SK-N-SH (cell line): ENCODE measurements around the gene CDH4. TPM values are rescaled to one million over a fixed set of nuclear protein-coding genes. Genes with fewer than 3 reads are reported as not detected.

ENCODE experiments used
- CTCF ChIA-PET: fragments of 300-600, 350-600 bp; formaldehyde crosslinking; extraction: SDS; loops from one replicate; lab custom pipeline; 2021; lab: Yijun Ruan, JAX
- POLR2A ChIA-PET: fragments of 350-600 bp; sonication (Branson Sonifier 250); formaldehyde crosslinking; extraction: SDS; loops from one replicate; lab custom pipeline; 2020; ENCODE audit warnings: antibody characterized with exemption, inconsistent platforms; lab: Yijun Ruan, JAX
- DNase-seq: peaks from one replicate; pipeline ENCODE4 v3.0.0; 2012
- H2AFZ ChIP-seq: fragments of 200-600 bp; sonication (generic); 2 replicates; pipeline ENCODE4 v1.8.1; 2016; ENCODE audit warnings: antibody characterized with exemption, mild to moderate bottlenecking, low read depth
- H3F3A ChIP-seq: fragments of 200-600 bp; sonication (generic); replicated peaks from 2 replicates; pipeline ENCODE3; 2016; ENCODE audit warnings: antibody characterized with exemption, mild to moderate bottlenecking; ENCODE audit not compliant: insufficient read depth
- H3K27ac ChIP-seq, 2 experiments: fragments of 200-500 bp in 1 of 2; fragments of 200-600 bp in 1 of 2; sonication (Bioruptor generic) in 1 of 2; sonication (generic), shearing (Covaris generic) in 1 of 2; 2 replicates each; pipeline versions ENCODE4 v1.5.1 to v1.6.1; 2014 to 2016; ENCODE audit warnings: low read depth in 2 of 2, inconsistent platforms in 1 of 2, low read length in 1 of 2, mild to moderate bottlenecking in 1 of 2, mixed read lengths in 1 of 2
- H3K27me3 ChIP-seq: fragments of 200-600 bp; sonication (generic), shearing (Covaris generic); 2 replicates; pipeline ENCODE4 v1.6.1; 2016; ENCODE audit warnings: mixed run types; ENCODE audit not compliant: insufficient read depth
- H3K36me3 ChIP-seq, 2 experiments: fragments of 200-500 bp in 1 of 2; fragments of 200-600 bp in 1 of 2; sonication (Bioruptor generic) in 1 of 2; sonication (generic) in 1 of 2; replicated peaks in 1 of 2; 2 replicates each; pipeline versions ENCODE3 to v1.5.1; 2014 to 2016; ENCODE audit warnings: low read length in 1 of 2, mild to moderate bottlenecking in 1 of 2; ENCODE audit not compliant: insufficient read depth in 2 of 2, control insufficient read depth in 1 of 2
- H3K4me1 ChIP-seq, 2 experiments: fragments of 200-500 bp in 1 of 2; fragments of 200-600 bp in 1 of 2; sonication (Bioruptor generic) in 1 of 2; sonication (generic), shearing (Covaris generic) in 1 of 2; 2 replicates each; pipeline versions ENCODE4 v1.5.1 to v1.6.1; 2014 to 2016; ENCODE audit warnings: low read depth in 1 of 2, low read length in 1 of 2, mixed run types in 1 of 2; ENCODE audit not compliant: insufficient read depth in 2 of 2, control insufficient read depth in 1 of 2
- H3K4me2 ChIP-seq: fragments of 200-600 bp; sonication (generic), shearing (Covaris generic); 2 replicates; pipeline ENCODE4 v1.6.1; 2017; ENCODE audit warnings: mixed run types
- H3K4me3 ChIP-seq, 2 experiments: fragments of 200-500 bp in 1 of 2; fragments of 200-600 bp in 1 of 2; sonication (Bioruptor generic) in 1 of 2; sonication (generic), shearing (Covaris generic) in 1 of 2; 2 replicates each; pipeline versions ENCODE4 v1.5.1 to v1.8.1; 2014 to 2016; ENCODE audit warnings: low read depth in 2 of 2, inconsistent platforms in 1 of 2, low read length in 1 of 2, mild to moderate bottlenecking in 1 of 2, mixed read lengths in 1 of 2, moderate library complexity in 1 of 2
- H3K79me2 ChIP-seq: fragments of 200-600 bp; sonication (generic); 2 replicates; pipeline ENCODE4 v1.8.1; 2017; ENCODE audit warnings: mild to moderate bottlenecking; ENCODE audit not compliant: insufficient read depth
- H3K9ac ChIP-seq: fragments of 200-600 bp; sonication (generic); 2 replicates; pipeline ENCODE4 v1.6.1; 2017; ENCODE audit warnings: mixed run types
- H3K9me2 ChIP-seq: fragments of 200-600 bp; sonication (generic); 2 replicates; pipeline ENCODE4 v1.6.1; 2017; ENCODE audit warnings: mixed run types
- H3K9me3 ChIP-seq: fragments of 200-600 bp; sonication (generic); 2 replicates; pipeline ENCODE4 v1.6.1; 2017; ENCODE audit warnings: mixed run types, mild to moderate bottlenecking, moderate library complexity
- H4K20me1 ChIP-seq: fragments of 200-600 bp; sonication (generic); 2 replicates; pipeline ENCODE4 v1.6.1; 2017; ENCODE audit warnings: mild to moderate bottlenecking, mixed run types; ENCODE audit not compliant: insufficient read depth
- CHD2 ChIP-seq: fragments of 150-350 bp; IDR thresholded peaks from 2 replicates; pipeline ENCODE4 v1.6.1; 2018; ENCODE audit warnings: low read length; ENCODE audit not compliant: partially characterized antibody
- ELF1 ChIP-seq: IDR thresholded peaks from 2 replicates; pipeline ENCODE4 v1.4.0; 2012
- FOSL2 ChIP-seq: IDR thresholded peaks from 2 replicates; pipeline ENCODE4 v1.4.0; 2012; ENCODE audit warnings: low read depth, mild to moderate bottlenecking, moderate library complexity, borderline replicate concordance
- GABPA ChIP-seq: IDR thresholded peaks from 2 replicates; pipeline ENCODE4 v1.4.0; 2012; ENCODE audit warnings: low read depth, mild to moderate bottlenecking
- GATA2 ChIP-seq: sonication (generic); formaldehyde crosslinking; IDR thresholded peaks from 2 replicates; pipeline ENCODE4 v1.5.0; 2020; ENCODE audit warnings: mild to moderate bottlenecking, missing genetic modification reagents
- JUND ChIP-seq: IDR thresholded peaks from 2 replicates; pipeline ENCODE4 v1.4.0; 2012
- MEF2A ChIP-seq: IDR thresholded peaks from 2 replicates; pipeline ENCODE4 v1.4.0; 2012; ENCODE audit warnings: low read depth, borderline replicate concordance
- NRF1 ChIP-seq: IDR thresholded peaks from 2 replicates; pipeline ENCODE4 v1.6.1; 2012; ENCODE audit warnings: low read depth, mild to moderate bottlenecking, low read length
- POLR2AphosphoS5 ChIP-seq: IDR thresholded peaks from 2 replicates; pipeline ENCODE4 v1.6.1; 2012; ENCODE audit warnings: low read depth, low read length
- RCOR1 ChIP-seq: fragments of 150-350 bp; IDR thresholded peaks from 2 replicates; pipeline ENCODE4 v1.6.1; 2017; ENCODE audit warnings: antibody characterized with exemption, low read length
- REST ChIP-seq: IDR thresholded peaks from 2 replicates; pipeline ENCODE4 v1.6.1; 2012; ENCODE audit warnings: mild to moderate bottlenecking, low read depth, low read length, moderate library complexity
- RXRA ChIP-seq: IDR thresholded peaks from 2 replicates; pipeline ENCODE4 v1.4.0; 2012; ENCODE audit warnings: low read depth, mild to moderate bottlenecking, borderline replicate concordance
- SMC3 ChIP-seq: IDR thresholded peaks from 2 replicates; pipeline ENCODE4 v1.6.1; 2012; ENCODE audit warnings: low read depth, low read length, improper control_type of control experiment
- USF1 ChIP-seq: IDR thresholded peaks from 2 replicates; pipeline ENCODE4 v1.4.0; 2012; ENCODE audit warnings: low read depth, borderline replicate concordance
- WGBS: methylation state at CpG from one replicate; pipeline ENCODE4 v1.1.6; 2017; ENCODE audit warnings: low lambda C conversion rate; 5-methylcytosine and 5-hydroxymethylcytosine counted together
- polyA plus RNA-seq, 3 experiments: library from polyadenylated mRNA; depleted of rRNA; stranded (reverse); fragments of >200 nt; gene quantifications; 2 replicates each; pipeline ENCODE4 v1.2.3, GENCODE V29; 2012
- TF ChIP-seq, protein P1 (sequence below): IDR thresholded peaks from 2 replicates; pipeline ENCODE4 v1.4.0; 2012; ENCODE audit warnings: low read depth
- TF ChIP-seq, protein P2 (sequence below): IDR thresholded peaks from 2 replicates; pipeline ENCODE4 v1.4.0; 2012; ENCODE audit warnings: low read depth, borderline replicate concordance

CDH4 gene
- polyA plus RNA-seq, 1 of the 3 experiments (the other 2 are of a cell fraction) = not detected

DNA sequence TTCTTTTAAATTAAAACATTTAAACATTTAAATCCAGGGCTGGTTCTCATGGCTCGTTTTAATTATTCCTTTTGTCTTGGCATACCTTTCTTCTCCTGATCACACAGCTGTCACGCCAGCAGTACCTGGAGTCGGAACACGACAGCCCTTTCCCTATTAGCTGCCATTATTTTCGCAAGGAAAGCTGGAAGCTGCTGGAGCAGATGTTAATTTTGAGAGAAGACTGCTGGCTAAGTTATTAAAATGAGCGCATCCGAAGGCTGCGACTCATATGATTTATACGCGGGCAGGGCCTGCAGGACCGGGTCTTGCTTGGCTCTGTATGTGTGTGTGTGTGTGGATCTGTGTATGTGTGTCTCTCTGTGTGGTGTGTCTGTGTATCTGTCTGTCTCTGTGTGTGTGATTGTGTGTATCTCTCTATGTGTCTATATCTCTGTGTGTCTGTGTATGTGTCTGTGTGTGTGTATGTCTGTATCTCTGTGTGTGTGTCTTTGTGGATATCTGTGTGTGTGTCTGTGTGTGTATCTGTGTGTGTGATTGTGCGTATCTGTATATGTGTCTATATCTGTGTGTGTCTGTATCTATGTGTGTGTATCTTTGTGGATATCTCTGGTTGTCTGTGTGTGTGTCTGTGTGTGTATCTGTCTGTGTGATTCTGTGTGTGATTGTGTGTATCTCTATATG lies 191.5 kb downstream of the CDH4 start:
- ChIA-PET CTCF (no interaction called here), POLR2A (no interaction called here)
- H3K4me3 ChIP-seq = no peak overlapping the region
- H2AFZ ChIP-seq = no peak overlapping the region
- H3K36me3 ChIP-seq = no peaks in the 10 kb centered on the region
- H3K9me3 ChIP-seq = no peaks in the 10 kb centered on the region
- WGBS = 80% methylated on average over 12 of the region's 12 CpGs
- no peaks in the 10 kb centered on the region for H3K9me2 ChIP-seq
- no peak for DNase-seq
- H4K20me1 ChIP-seq = no peaks in the 10 kb centered on the region
- H3K27ac ChIP-seq = no peak overlapping the region
- peaks cover 0 to 4% of the 10 kb centered on the region in 2 experiments; a peak in 1 of 4 replicates for H3K4me1 ChIP-seq
- no peak overlapping the region for H3K4me2 ChIP-seq
- TF ChIP-seq GATA2 (CRISPR knock-in tag) (no peak), GABPA (no peak), POLR2AphosphoS5 (no peak), CHD2 (no peak), JUND (no peak), REST (no peak), ELF1 (no peak), MEF2A (no peak), SMC3 (no peak), FOSL2 (no peak), USF1 (no peak), RCOR1 (no peak), NRF1 (no peak), RXRA (no peak)
- TF ChIP-seq, protein P1, sequence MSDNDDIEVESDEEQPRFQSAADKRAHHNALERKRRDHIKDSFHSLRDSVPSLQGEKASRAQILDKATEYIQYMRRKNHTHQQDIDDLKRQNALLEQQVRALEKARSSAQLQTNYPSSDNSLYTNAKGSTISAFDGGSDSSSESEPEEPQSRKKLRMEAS = no peak
- TF ChIP-seq, protein P2, sequence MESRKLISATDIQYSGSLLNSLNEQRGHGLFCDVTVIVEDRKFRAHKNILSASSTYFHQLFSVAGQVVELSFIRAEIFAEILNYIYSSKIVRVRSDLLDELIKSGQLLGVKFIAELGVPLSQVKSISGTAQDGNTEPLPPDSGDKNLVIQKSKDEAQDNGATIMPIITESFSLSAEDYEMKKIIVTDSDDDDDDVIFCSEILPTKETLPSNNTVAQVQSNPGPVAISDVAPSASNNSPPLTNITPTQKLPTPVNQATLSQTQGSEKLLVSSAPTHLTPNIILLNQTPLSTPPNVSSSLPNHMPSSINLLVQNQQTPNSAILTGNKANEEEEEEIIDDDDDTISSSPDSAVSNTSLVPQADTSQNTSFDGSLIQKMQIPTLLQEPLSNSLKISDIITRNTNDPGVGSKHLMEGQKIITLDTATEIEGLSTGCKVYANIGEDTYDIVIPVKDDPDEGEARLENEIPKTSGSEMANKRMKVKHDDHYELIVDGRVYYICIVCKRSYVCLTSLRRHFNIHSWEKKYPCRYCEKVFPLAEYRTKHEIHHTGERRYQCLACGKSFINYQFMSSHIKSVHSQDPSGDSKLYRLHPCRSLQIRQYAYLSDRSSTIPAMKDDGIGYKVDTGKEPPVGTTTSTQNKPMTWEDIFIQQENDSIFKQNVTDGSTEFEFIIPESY = no peak
- no peaks in the 10 kb centered on the region for H3F3A ChIP-seq
- H3K79me2 ChIP-seq = no peaks in the 10 kb centered on the region
- H3K27me3 ChIP-seq = no peaks in the 10 kb centered on the region
- no peak overlapping the region for H3K9ac ChIP-seq
